CD14-positive monocyte (primary cell): Measurements from ENCODE around the gene RAB11FIP3. TPM values are rescaled to one million over a fixed set of nuclear protein-coding genes. Genes with fewer than 3 reads are reported as not detected.

Experiments used
- DNase-seq, 3 donors: peaks; one replicate each; pipeline ENCODE4 v3.0.0-alpha.2; 2011 to 2022
- H2AFZ ChIP-seq: 2 replicates; pipeline ENCODE4 v1.6.0; 2012; ENCODE audit warnings: mild to moderate bottlenecking, low read depth, low read length, inconsistent platforms; ENCODE audit not compliant: insufficient read depth, poor library complexity, severe bottlenecking
- H3K27ac ChIP-seq, 2 donors: 1 replicate in 1 of 2; 2 replicates in 1 of 2; pipeline ENCODE4 v1.5.1; 2012 to 2013; ENCODE audit warnings: low read length in 2 of 2, control low read depth in 1 of 2, inconsistent platforms in 1 of 2, low read depth in 1 of 2, mild to moderate bottlenecking in 1 of 2
- H3K27me3 ChIP-seq, 2 donors: one replicate each; pipeline versions ENCODE4 v1.6.0 to v1.6.1; 2011 to 2013; ENCODE audit warnings: low read length in 2 of 2; ENCODE audit not compliant: control insufficient read depth in 2 of 2, insufficient read depth in 2 of 2
- H3K36me3 ChIP-seq, 2 donors: replicated peaks in 1 of 2; 1 replicate in 1 of 2; 2 replicates in 1 of 2; pipeline versions ENCODE4 v1.5.1 to v1.6.1; 2012 to 2013; ENCODE audit warnings: low read length in 2 of 2, control low read depth in 1 of 2, inconsistent platforms in 1 of 2, mild to moderate bottlenecking in 1 of 2; ENCODE audit not compliant: insufficient read depth in 2 of 2, control insufficient read depth in 1 of 2
- H3K4me1 ChIP-seq, 2 donors: 1 replicate in 1 of 2; 2 replicates in 1 of 2; pipeline versions ENCODE4 v1.5.1 to v1.6.1; 2012 to 2013; ENCODE audit warnings: low read length in 2 of 2, control low read depth in 1 of 2, inconsistent platforms in 1 of 2, mild to moderate bottlenecking in 1 of 2, moderate library complexity in 1 of 2; ENCODE audit not compliant: insufficient read depth in 2 of 2, control insufficient read depth in 1 of 2
- H3K4me2 ChIP-seq: replicated peaks from 2 replicates; pipeline ENCODE3; 2012; ENCODE audit warnings: low read length, moderate library complexity, mild to moderate bottlenecking; ENCODE audit not compliant: poor library complexity, severe bottlenecking; ENCODE audit errors: extremely low read depth
- H3K4me3 ChIP-seq, 3 experiments: fragments of 200-600 bp in 1 of 3; sonication (generic) in 1 of 3; replicated peaks in 1 of 3; 1 replicate in 2 of 3; 2 replicates in 1 of 3; pipeline ENCODE4 v1.5.1; 2011 to 2013; ENCODE audit warnings: low read length in 3 of 3, mild to moderate bottlenecking in 3 of 3, control low read depth in 2 of 3, low read depth in 2 of 3, inconsistent platforms in 1 of 3, moderate library complexity in 1 of 3
- H3K79me2 ChIP-seq: 2 replicates; pipeline ENCODE4 v1.6.0; 2012; ENCODE audit warnings: mild to moderate bottlenecking, control low read depth, inconsistent platforms, low read length, moderate library complexity; ENCODE audit not compliant: insufficient read depth
- H3K9ac ChIP-seq: 2 replicates; pipeline ENCODE4 v1.6.0; 2017; ENCODE audit warnings: low read length, mild to moderate bottlenecking; ENCODE audit not compliant: insufficient read depth, poor library complexity, severe bottlenecking
- H3K9me3 ChIP-seq, 2 donors: replicated peaks in 1 of 2; 1 replicate in 1 of 2; 2 replicates in 1 of 2; pipeline versions ENCODE4 v1.5.1 to v1.6.1; 2012 to 2013; ENCODE audit warnings: low read length in 2 of 2, control low read depth in 1 of 2; ENCODE audit not compliant: control insufficient read depth in 1 of 2, insufficient read depth in 1 of 2
- H4K20me1 ChIP-seq: 2 replicates; pipeline ENCODE4 v1.6.0; 2012; ENCODE audit warnings: mild to moderate bottlenecking, low read length, control low read depth, moderate library complexity; ENCODE audit not compliant: insufficient read depth
- H3K27ac Mint-ChIP-seq, 7 donors: one replicate each; pipeline ENCODE4 v1.8.0; 2020; ENCODE audit warnings: mild to moderate bottlenecking in 7 of 7, mixed read lengths in 7 of 7, moderate library complexity in 6 of 7, inconsistent platforms in 2 of 7
- H3K27me3 Mint-ChIP-seq, 3 donors: one replicate each; pipeline ENCODE4 v1.8.0; 2021 to 2022; ENCODE audit warnings: low read depth in 3 of 3, mild to moderate bottlenecking in 3 of 3, mixed read lengths in 3 of 3, moderate library complexity in 3 of 3, inconsistent platforms in 1 of 3
- H3K36me3 Mint-ChIP-seq, 2 donors: one replicate each; pipeline ENCODE4 v1.8.0; 2020; ENCODE audit warnings: mixed read lengths in 2 of 2, inconsistent platforms in 1 of 2, mild to moderate bottlenecking in 1 of 2
- H3K4me1 Mint-ChIP-seq: one replicate; pipeline ENCODE4 v1.8.0; 2020; ENCODE audit warnings: mild to moderate bottlenecking, mixed read lengths
- H3K4me3 Mint-ChIP-seq, 2 donors: one replicate each; pipeline ENCODE4 v1.8.0; 2020; ENCODE audit warnings: mild to moderate bottlenecking in 2 of 2, mixed read lengths in 2 of 2, moderate library complexity in 1 of 2
- H3K9me3 Mint-ChIP-seq, 7 donors: one replicate each; pipeline ENCODE4 v1.8.0; 2020 to 2022; ENCODE audit warnings: mixed read lengths in 7 of 7, mild to moderate bottlenecking in 6 of 7, moderate library complexity in 6 of 7, inconsistent platforms in 2 of 7
- WGBS: methylation state at CpG from one replicate; pipeline ENCODE4 v1.1.5; 2013; ENCODE audit warnings: missing lambda C conversion rate; ENCODE audit not compliant: insufficient coverage; 5-methylcytosine and 5-hydroxymethylcytosine counted together
- intact Hi-C, 2 donors: fragments of 100-400 bp; cut with micrococcal nuclease; formaldehyde crosslinking; loops; one replicate each; pipeline versions ENCODE4 v1.15.0 to v1.15.1; 2023
- polyA plus RNA-seq, 3 donors: library from polyadenylated mRNA; depleted of rRNA in 1 of 3; unstranded in 2 of 3; stranded (reverse) in 1 of 3; fragments of 300-500 nt in 2 of 3; fragments of >200 nt in 1 of 3; fragmentation: Illumina TruSeq in 2 of 3; gene quantifications; 1 replicate in 2 of 3; 2 replicates in 1 of 3; pipeline ENCODE4 v1.2.3, GENCODE V29; 2012 to 2021
- TF ChIP-seq, protein P1 (sequence below): fragments of 200-600 bp; IDR thresholded peaks from one replicate; pipeline ENCODE4 v1.8.0; 2022; ENCODE audit warnings: antibody characterized with exemption, mild to moderate bottlenecking

RAB11FIP3 gene
- polyA plus RNA-seq, 3 donors = 0.37 to 7.5 (median 0.49) TPM

DNA sequence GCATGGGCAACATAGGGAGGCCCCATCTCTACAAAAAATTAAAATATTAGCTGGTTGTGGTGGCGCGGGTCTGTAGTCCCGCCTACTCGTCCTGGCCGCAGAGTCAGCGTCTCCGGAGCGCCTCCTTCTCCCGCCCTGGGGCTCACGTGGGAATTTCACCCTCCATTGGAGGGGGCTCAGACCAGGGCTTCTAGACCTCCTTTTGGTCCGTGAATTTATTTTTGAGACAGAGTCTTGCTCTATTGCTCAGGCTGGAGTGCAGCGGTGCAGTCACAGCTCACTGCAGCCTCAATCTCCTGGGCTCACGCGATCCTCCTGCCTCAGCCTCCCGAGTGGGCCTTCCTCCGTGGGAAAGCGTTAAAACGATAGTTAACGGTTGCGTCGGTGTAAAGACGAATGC is 28.8 kb upstream of the RAB11FIP3 start:
- 0% methylated on average over 13 of the region's 22 CpGs for WGBS
- no peaks in the 10 kb centered on the region for H3K36me3 ChIP-seq
- Mint-ChIP-seq H3K4me1 (peaks cover 33% of the 10 kb centered on the region), H3K36me3 (peaks cover 0 to 6% of the 10 kb centered on the region in 2 donors), H3K27ac (peak overlapping the region in 5 of 7 donors; percentile 25 to 83 (median 75)), H3K4me3 (peak overlapping the region; percentile 85 to 92), H3K9me3 (peaks cover 0 to 9% (median 4%) of the 10 kb centered on the region in 7 donors), H3K27me3 (peaks cover 3 to 6% (median 4%) of the 10 kb centered on the region in 3 donors)
- no peaks in the 10 kb centered on the region for H3K27me3 ChIP-seq
- TF ChIP-seq, protein P1, sequence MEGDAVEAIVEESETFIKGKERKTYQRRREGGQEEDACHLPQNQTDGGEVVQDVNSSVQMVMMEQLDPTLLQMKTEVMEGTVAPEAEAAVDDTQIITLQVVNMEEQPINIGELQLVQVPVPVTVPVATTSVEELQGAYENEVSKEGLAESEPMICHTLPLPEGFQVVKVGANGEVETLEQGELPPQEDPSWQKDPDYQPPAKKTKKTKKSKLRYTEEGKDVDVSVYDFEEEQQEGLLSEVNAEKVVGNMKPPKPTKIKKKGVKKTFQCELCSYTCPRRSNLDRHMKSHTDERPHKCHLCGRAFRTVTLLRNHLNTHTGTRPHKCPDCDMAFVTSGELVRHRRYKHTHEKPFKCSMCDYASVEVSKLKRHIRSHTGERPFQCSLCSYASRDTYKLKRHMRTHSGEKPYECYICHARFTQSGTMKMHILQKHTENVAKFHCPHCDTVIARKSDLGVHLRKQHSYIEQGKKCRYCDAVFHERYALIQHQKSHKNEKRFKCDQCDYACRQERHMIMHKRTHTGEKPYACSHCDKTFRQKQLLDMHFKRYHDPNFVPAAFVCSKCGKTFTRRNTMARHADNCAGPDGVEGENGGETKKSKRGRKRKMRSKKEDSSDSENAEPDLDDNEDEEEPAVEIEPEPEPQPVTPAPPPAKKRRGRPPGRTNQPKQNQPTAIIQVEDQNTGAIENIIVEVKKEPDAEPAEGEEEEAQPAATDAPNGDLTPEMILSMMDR = no peak
- DNase-seq = peak in 1 of 3 donors; percentile 10
- H3K4me1 ChIP-seq = peaks cover 35 to 41% of the 10 kb centered on the region in 2 donors
- no peak overlapping the region for H3K9ac ChIP-seq
- peaks cover 0 to 3% of the 10 kb centered on the region in 2 donors for H3K9me3 ChIP-seq
- intact Hi-C loops = loop anchor here in 1 of 2 donors (5.0 kb wide), 1 partner anchor 131 kb away; the partner anchor contains the start of gene CAPN15
- no peak overlapping the region for H3K27ac ChIP-seq
- H3K4me3 ChIP-seq = peak overlapping the region; percentile 38 to 73 (median 53)
- H4K20me1 ChIP-seq = no peaks in the 10 kb centered on the region
- H2AFZ ChIP-seq = peak overlapping the region; percentile 46
- H3K79me2 ChIP-seq = peaks cover 4% of the 10 kb centered on the region
- peak overlapping the region; percentile 74 for H3K4me2 ChIP-seq

- no peaks in the 10 kb centered on the region for H4K20me1 ChIP-seq
- peaks cover 36 to 44% of the 10 kb centered on the region in 2 donors for H3K4me1 ChIP-seq
- peak within 1 kb of the TSS; percentile 46 for H2AFZ ChIP-seq
- H3K27me3 ChIP-seq = no peaks in the 10 kb centered on the region
- intact Hi-C loops = loop anchor here in 1 of 2 donors (5.0 kb wide), 1 partner anchor 130 kb away; the partner anchor contains the start of gene CAPN15
- under 1% methylated on average over 55 of the region's 75 CpGs for WGBS
- H3K9ac ChIP-seq = peak within 1 kb of the TSS; percentile 46
- H3K36me3 ChIP-seq = no peaks in the 10 kb centered on the region
- H3K9me3 ChIP-seq = no peaks in the 10 kb centered on the region
- H3K4me3 ChIP-seq = peak within 1 kb of the TSS; percentile 38 to 73 (median 53)
- peak within 1 kb of the TSS; percentile 85 to 92 for H3K4me3 Mint-ChIP-seq
- H3K27ac Mint-ChIP-seq = peak within 1 kb of the TSS in 5 of 7 donors; percentile 25 to 83 (median 75)
- TF ChIP-seq, protein P1 = no peak
- no peak within 1 kb of the TSS for H3K27ac ChIP-seq
- H3K4me2 ChIP-seq = peak within 1 kb of the TSS; percentile 74
- DNase-seq = peak in 1 of 3 donors; percentile 19
- peaks cover 4% of the 10 kb centered on the region for H3K79me2 ChIP-seq
- H3K4me1 Mint-ChIP-seq = peaks cover 35% of the 10 kb centered on the region
- H3K9me3 Mint-ChIP-seq = peaks cover 0 to 4% (median 0%) of the 10 kb centered on the region in 7 donors
- H3K27me3 Mint-ChIP-seq = peaks cover 3 to 5% (median 4%) of the 10 kb centered on the region in 3 donors
- H3K36me3 Mint-ChIP-seq = peaks cover 0 to 6% of the 10 kb centered on the region in 2 donors
Observed at GRCh38 chr16:397135-397661, 28.3 kb upstream of the RAB11FIP3 start, which contains the start of gene NME4. Gene NME4 (plus strand): TSS chr16:397199. CDS start chr16:397223, 24 bp downstream.
